ENCODE measurements around the gene PKDCC.
A peak's percentile ranks its signal among the peaks of the same experiment; 100 is the strongest.

The PKDCC gene

GRCh38 chr2:42046819-42047487 is 868 bp upstream of the PKDCC start:
- DNase-seq (ENCODE audit: low spot score in 2 of 2) (no peak), ATAC-seq (replicated peaks; ENCODE audit: extremely low read depth, poor library complexity, severe bottlenecking) (no peak)
- peaks cover 1% of the 10 kb centered on the region for H3K36me3 Mint-ChIP-seq (ENCODE audit: insufficient read depth)
- H3K27me3 Mint-ChIP-seq = peaks cover 79% of the 10 kb centered on the region
- no peaks in the 10 kb centered on the region for H3K9me3 Mint-ChIP-seq
- no peak overlapping the region for H3K27ac Mint-ChIP-seq (ENCODE audit: low read depth)
- H3K4me3 Mint-ChIP-seq = peak overlapping the region; percentile 73
- no peaks in the 10 kb centered on the region for H3K4me1 Mint-ChIP-seq

- H3K4me3 Mint-ChIP-seq = peak overlapping the region; percentile 57
- no peaks in the 10 kb centered on the region for H3K4me1 Mint-ChIP-seq
- ATAC-seq (replicated peaks; ENCODE audit: extremely low read depth, poor library complexity, severe bottlenecking) (no peak), DNase-seq (ENCODE audit: low spot score in 2 of 2) (no peak)
- H3K27ac Mint-ChIP-seq (ENCODE audit: low read depth) = no peak overlapping the region
- H3K27me3 Mint-ChIP-seq = peaks cover 74% of the 10 kb centered on the region
- peaks cover 1% of the 10 kb centered on the region for H3K36me3 Mint-ChIP-seq (ENCODE audit: insufficient read depth)
- H3K9me3 Mint-ChIP-seq = no peaks in the 10 kb centered on the region
Observed at GRCh38 chr2:42048299-42049220, 739 bp downstream of the PKDCC start.

GRCh38 chr2:42049221-42050009 is 1.6 kb downstream of the PKDCC start:
- Mint-ChIP-seq H3K9me3 (no peaks in the 10 kb centered on the region), H3K4me1 (no peaks in the 10 kb centered on the region), H3K27ac (ENCODE audit: low read depth) (no peak overlapping the region), H3K27me3 (peaks cover 74% of the 10 kb centered on the region), H3K4me3 (peak overlapping the region; percentile 57), H3K36me3 (ENCODE audit: insufficient read depth) (peaks cover 1% of the 10 kb centered on the region)
- ATAC-seq (replicated peaks; ENCODE audit: extremely low read depth, poor library complexity, severe bottlenecking) (no peak), DNase-seq (ENCODE audit: low spot score in 2 of 2) (no peak)

GRCh38 chr2:42050010-42050702 is 2.3 kb downstream of the PKDCC start:
- Mint-ChIP-seq H3K27me3 (peaks cover 68% of the 10 kb centered on the region), H3K9me3 (no peaks in the 10 kb centered on the region), H3K4me1 (no peaks in the 10 kb centered on the region), H3K36me3 (ENCODE audit: insufficient read depth) (peaks cover 1% of the 10 kb centered on the region), H3K27ac (ENCODE audit: low read depth) (no peak overlapping the region), H3K4me3 (no peak overlapping the region)
- DNase-seq (ENCODE audit: low spot score in 2 of 2) = no peak
- no peak for ATAC-seq (replicated peaks; ENCODE audit: extremely low read depth, poor library complexity, severe bottlenecking)

- no peaks in the 10 kb centered on the region for H3K9me3 Mint-ChIP-seq
- H3K27me3 Mint-ChIP-seq = peaks cover 64% of the 10 kb centered on the region
- ATAC-seq (replicated peaks; ENCODE audit: extremely low read depth, poor library complexity, severe bottlenecking) (no peak), DNase-seq (ENCODE audit: low spot score in 2 of 2) (no peak)
- peaks cover 1% of the 10 kb centered on the region for H3K36me3 Mint-ChIP-seq (ENCODE audit: insufficient read depth)
- H3K4me3 Mint-ChIP-seq = no peak overlapping the region
- H3K27ac Mint-ChIP-seq (ENCODE audit: low read depth) = no peak overlapping the region
- H3K4me1 Mint-ChIP-seq = no peaks in the 10 kb centered on the region
Observed at GRCh38 chr2:42050703-42051542, 3.1 kb downstream of the PKDCC start.

GRCh38 chr2:42051543-42052235 is 3.9 kb downstream of the PKDCC start:
- DNase-seq (ENCODE audit: low spot score in 2 of 2) = no peak
- ATAC-seq (replicated peaks; ENCODE audit: extremely low read depth, poor library complexity, severe bottlenecking) = no peak
- no peak overlapping the region for H3K27ac Mint-ChIP-seq (ENCODE audit: low read depth)
- no peaks in the 10 kb centered on the region for H3K9me3 Mint-ChIP-seq
- no peaks in the 10 kb centered on the region for H3K4me1 Mint-ChIP-seq
- peaks cover 1% of the 10 kb centered on the region for H3K36me3 Mint-ChIP-seq (ENCODE audit: insufficient read depth)
- H3K27me3 Mint-ChIP-seq = peaks cover 56% of the 10 kb centered on the region
- H3K4me3 Mint-ChIP-seq = no peak overlapping the region

- H3K9me3 Mint-ChIP-seq = no peaks in the 10 kb centered on the region
- H3K4me3 Mint-ChIP-seq = no peak overlapping the region
- ATAC-seq (replicated peaks; ENCODE audit: extremely low read depth, poor library complexity, severe bottlenecking) = no peak
- DNase-seq (ENCODE audit: low spot score in 2 of 2) = no peak
- no peaks in the 10 kb centered on the region for H3K4me1 Mint-ChIP-seq
- no peaks in the 10 kb centered on the region for H3K36me3 Mint-ChIP-seq (ENCODE audit: insufficient read depth)
- peaks cover 51% of the 10 kb centered on the region for H3K27me3 Mint-ChIP-seq
- H3K27ac Mint-ChIP-seq (ENCODE audit: low read depth) = no peak overlapping the region
Observed at GRCh38 chr2:42052702-42053481, 5.1 kb downstream of the PKDCC start.

- Mint-ChIP-seq H3K27me3 (peaks cover 51% of the 10 kb centered on the region), H3K4me3 (no peak overlapping the region), H3K27ac (ENCODE audit: low read depth) (no peak overlapping the region), H3K9me3 (no peaks in the 10 kb centered on the region), H3K4me1 (no peaks in the 10 kb centered on the region), H3K36me3 (ENCODE audit: insufficient read depth) (no peaks in the 10 kb centered on the region)
- no peak for DNase-seq (ENCODE audit: low spot score in 2 of 2)
- ATAC-seq (replicated peaks; ENCODE audit: extremely low read depth, poor library complexity, severe bottlenecking) = no peak
Observed at GRCh38 chr2:42053482-42053790, 5.6 kb downstream of the PKDCC start.

GRCh38 chr2:42053791-42054701 is 6.2 kb downstream of the PKDCC start:
- ATAC-seq (replicated peaks; ENCODE audit: extremely low read depth, poor library complexity, severe bottlenecking) = no peak
- no peaks in the 10 kb centered on the region for H3K4me1 Mint-ChIP-seq
- no peak overlapping the region for H3K4me3 Mint-ChIP-seq
- DNase-seq (ENCODE audit: low spot score in 2 of 2) = no peak
- H3K9me3 Mint-ChIP-seq = no peaks in the 10 kb centered on the region
- H3K36me3 Mint-ChIP-seq (ENCODE audit: insufficient read depth) = no peaks in the 10 kb centered on the region
- no peak overlapping the region for H3K27ac Mint-ChIP-seq (ENCODE audit: low read depth)
- peaks cover 47% of the 10 kb centered on the region for H3K27me3 Mint-ChIP-seq

- Mint-ChIP-seq H3K36me3 (ENCODE audit: insufficient read depth) (no peaks in the 10 kb centered on the region), H3K27me3 (peaks cover 47% of the 10 kb centered on the region), H3K4me1 (no peaks in the 10 kb centered on the region), H3K27ac (ENCODE audit: low read depth) (no peak overlapping the region), H3K9me3 (no peaks in the 10 kb centered on the region), H3K4me3 (no peak overlapping the region)
- DNase-seq (ENCODE audit: low spot score in 2 of 2) (no peak), ATAC-seq (replicated peaks; ENCODE audit: extremely low read depth, poor library complexity, severe bottlenecking) (no peak)
Observed at GRCh38 chr2:42054714-42055430, 7.1 kb downstream of the PKDCC start.
